WTC11 (cell line): Measurements from ENCODE around the gene ARAP3. TPM values are rescaled to one million over a fixed set of nuclear protein-coding genes. Genes with fewer than 3 reads are reported as not detected.

Source experiments
- ATAC-seq: fragments of 200-7000 bp; cut with Tn5 transposase; 2 replicates; pipeline ENCODE4 v1.10.0; 2021; ENCODE audit warnings: mild to moderate bottlenecking, moderate library complexity
- CTCF ChIA-PET: fragments of 300-600 bp; sonication (Branson Sonifier 250); formaldehyde crosslinking; loops from one replicate; lab custom pipeline; 2021; ENCODE audit warnings: antibody characterized with exemption; lab: Charles Lee
- POLR2A ChIA-PET: fragments of 350-600 bp; sonication (Branson Sonifier 250); formaldehyde crosslinking; loops from one replicate; lab custom pipeline; 2021; ENCODE audit warnings: antibody characterized with exemption; lab: Charles Lee
- DNase-seq: peaks from one replicate; pipeline ENCODE4 v3.0.0; 2021; ENCODE audit warnings: low spot score
- H3K27ac Mint-ChIP-seq: 2 replicates; pipeline ENCODE4 v1.8.0; 2021; ENCODE audit warnings: mixed read lengths
- H3K27me3 Mint-ChIP-seq: 2 replicates; pipeline ENCODE4 v1.8.0; 2021; ENCODE audit warnings: low read depth, mild to moderate bottlenecking, moderate library complexity, mixed read lengths
- H3K36me3 Mint-ChIP-seq: 2 replicates; pipeline ENCODE4 v1.8.0; 2021; ENCODE audit warnings: mixed read lengths
- H3K4me1 Mint-ChIP-seq: 2 replicates; pipeline ENCODE4 v1.8.0; 2022; ENCODE audit warnings: mixed read lengths
- H3K4me3 Mint-ChIP-seq: 2 replicates; pipeline ENCODE4 v1.8.0; 2021; ENCODE audit warnings: mild to moderate bottlenecking, moderate library complexity, mixed read lengths
- H3K9me3 Mint-ChIP-seq: 2 replicates; pipeline ENCODE4 v1.8.0; 2021; ENCODE audit warnings: mixed read lengths
- AR ChIP-seq: fragments of 250-450 bp; sonication (Bioruptor Pico); IDR thresholded peaks from 2 replicates; pipeline ENCODE4 v1.9.0; 2021; ENCODE audit warnings: mild to moderate bottlenecking
- CBFB ChIP-seq: sonication (generic); formaldehyde crosslinking; IDR thresholded peaks from 2 replicates; pipeline ENCODE4 v1.8.1; 2022; ENCODE audit warnings: mild to moderate bottlenecking, low read depth, missing genetic modification reagents
- CREM ChIP-seq: sonication (generic); formaldehyde crosslinking; IDR thresholded peaks from 2 replicates; pipeline ENCODE4 v1.8.1; 2022; ENCODE audit warnings: mild to moderate bottlenecking, missing genetic modification reagents, moderate library complexity
- E2F1 ChIP-seq: sonication (generic); formaldehyde crosslinking; IDR thresholded peaks from 2 replicates; pipeline ENCODE4 v1.8.0; 2022; ENCODE audit warnings: mild to moderate bottlenecking, missing genetic modification reagents
- EMX1 ChIP-seq: fragments of 250-450 bp; sonication (Bioruptor Pico); IDR thresholded peaks from 2 replicates; pipeline ENCODE4 v1.8.0; 2021; ENCODE audit warnings: mild to moderate bottlenecking
- GABPB1 ChIP-seq: sonication (generic); formaldehyde crosslinking; IDR thresholded peaks from 2 replicates; pipeline ENCODE4 v1.8.1; 2023; ENCODE audit warnings: mild to moderate bottlenecking, missing genetic modification reagents
- HMGA2 ChIP-seq: fragments of 250-450 bp; sonication (Bioruptor Pico); IDR thresholded peaks from 2 replicates; pipeline ENCODE4 v1.4.0; 2021; ENCODE audit warnings: mild to moderate bottlenecking, moderate library complexity
- KAT7 ChIP-seq: sonication (generic); formaldehyde crosslinking; IDR thresholded peaks from 2 replicates; pipeline ENCODE4 v1.8.1; 2023; ENCODE audit warnings: missing genetic modification reagents, mild to moderate bottlenecking, borderline replicate concordance
- NFATC4 ChIP-seq: fragments of 250-450 bp; sonication (Bioruptor Pico); IDR thresholded peaks from 2 replicates; pipeline ENCODE4 v1.9.0; 2021; ENCODE audit warnings: mild to moderate bottlenecking
- NR1H2 ChIP-seq: sonication (generic); formaldehyde crosslinking; IDR thresholded peaks from 2 replicates; pipeline ENCODE4 v1.9.0; 2021; ENCODE audit warnings: mild to moderate bottlenecking, moderate library complexity, missing genetic modification reagents
- NR2C2 ChIP-seq: sonication (generic); formaldehyde crosslinking; IDR thresholded peaks from 2 replicates; pipeline ENCODE4 v1.8.0; 2022; ENCODE audit warnings: mild to moderate bottlenecking, missing genetic modification reagents
- RORB ChIP-seq: fragments of 250-450 bp; sonication (Bioruptor Pico); IDR thresholded peaks from 2 replicates; pipeline ENCODE4 v1.9.0; 2021; ENCODE audit warnings: mild to moderate bottlenecking
- STAT6 ChIP-seq: sonication (generic); formaldehyde crosslinking; conservative IDR thresholded peaks from 2 replicates; pipeline ENCODE4 v1.8.1; 2023; ENCODE audit warnings: mild to moderate bottlenecking, low read depth, missing genetic modification reagents, moderate library complexity
- ZNF396 ChIP-seq: fragments of 250-450 bp; sonication (Bioruptor Pico); IDR thresholded peaks from 2 replicates; pipeline ENCODE4 v1.8.0; 2021; ENCODE audit warnings: mild to moderate bottlenecking, moderate library complexity, borderline replicate concordance
- ZNF416 ChIP-seq: fragments of 250-450 bp; sonication (Bioruptor Pico); IDR thresholded peaks from 2 replicates; pipeline ENCODE4 v1.9.0; 2021; ENCODE audit warnings: mild to moderate bottlenecking, inconsistent platforms
- ZNF423 ChIP-seq: fragments of 250-450 bp; sonication (Bioruptor Pico); IDR thresholded peaks from 2 replicates; pipeline ENCODE4 v2.1.2; 2022; ENCODE audit warnings: mild to moderate bottlenecking, moderate library complexity
- ZNF532 ChIP-seq: fragments of 250-450 bp; sonication (Bioruptor Pico); IDR thresholded peaks from 2 replicates; pipeline ENCODE4 v1.9.0; 2021; ENCODE audit warnings: mild to moderate bottlenecking, borderline replicate concordance
- total RNA-seq: library from RNA; stranded (reverse); gene quantifications from 3 replicates; pipeline ENCODE4 v1.2.3, GENCODE V29; 2021
- TF ChIP-seq, protein P1 (sequence below): fragments of 250-450 bp; sonication (Bioruptor Pico); IDR thresholded peaks from 2 replicates; pipeline ENCODE4 v1.9.0; 2021; ENCODE audit warnings: mild to moderate bottlenecking
- TF ChIP-seq, protein P2 (sequence below): sonication (generic); formaldehyde crosslinking; conservative IDR thresholded peaks from 2 replicates; pipeline ENCODE4 v1.8.1; 2022; ENCODE audit warnings: mild to moderate bottlenecking, missing genetic modification reagents
- TF ChIP-seq, protein P3 (sequence below): sonication (generic); formaldehyde crosslinking; IDR thresholded peaks from 2 replicates; pipeline ENCODE4 v1.8.0; 2022; ENCODE audit warnings: mild to moderate bottlenecking, missing genetic modification reagents
- TF ChIP-seq, protein P4 (sequence below): sonication (generic); formaldehyde crosslinking; IDR thresholded peaks from 2 replicates; pipeline ENCODE4 v1.8.1; 2023; ENCODE audit warnings: mild to moderate bottlenecking, missing genetic modification reagents, moderate library complexity

ARAP3 gene
- total RNA-seq, 1 experiment from 2014 or later = 60.4 TPM

DNA sequence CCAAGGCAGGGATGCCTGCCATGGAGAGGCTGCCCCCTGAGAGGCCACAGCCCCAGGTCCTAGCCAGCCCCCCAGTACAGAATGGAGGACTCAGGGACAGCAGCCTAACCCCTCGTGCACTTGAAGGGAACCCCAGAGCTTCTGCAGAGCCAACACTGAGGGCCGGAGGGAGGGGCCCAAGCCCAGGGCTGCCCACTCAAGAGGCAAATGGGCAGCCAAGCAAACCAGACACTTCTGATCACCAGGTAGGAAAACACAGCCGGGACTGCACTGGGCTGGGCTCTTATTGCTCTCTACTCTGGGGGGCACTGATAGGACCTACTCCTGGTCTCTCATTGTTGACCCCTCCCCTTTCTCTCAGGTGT is 42.0 kb downstream of the ARAP3 start (continued):
- TF ChIP-seq, protein P1, sequence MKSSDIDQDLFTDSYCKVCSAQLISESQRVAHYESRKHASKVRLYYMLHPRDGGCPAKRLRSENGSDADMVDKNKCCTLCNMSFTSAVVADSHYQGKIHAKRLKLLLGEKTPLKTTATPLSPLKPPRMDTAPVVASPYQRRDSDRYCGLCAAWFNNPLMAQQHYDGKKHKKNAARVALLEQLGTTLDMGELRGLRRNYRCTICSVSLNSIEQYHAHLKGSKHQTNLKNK (CRISPR knock-in tag) = no peak
- TF ChIP-seq NR1H2 = no peak
- TF ChIP-seq EMX1 (CRISPR knock-in tag) = no peak
- TF ChIP-seq E2F1 (CRISPR knock-in tag) = no peak

GRCh38 chr5:141639357-141640050 is 42.5 kb downstream of the ARAP3 start:
- H3K4me3 Mint-ChIP-seq = no peak overlapping the region
- DNase-seq (no peak), ATAC-seq (no peak)
- CTCF ChIA-PET = interaction anchor here (1.1 kb wide), 1 partner anchor 20 kb away, joined by 4 read pairs; the partner anchor contains the start of gene DIAPH1
- H3K27me3 Mint-ChIP-seq = no peaks in the 10 kb centered on the region
- H3K4me1 Mint-ChIP-seq = peaks cover 26% of the 10 kb centered on the region
- POLR2A ChIA-PET = interaction anchor here (1.7 kb wide), 1 partner anchor 11 kb away, joined by 5 read pairs; the partner anchor contains the start of gene FCHSD1
- no peak overlapping the region for H3K27ac Mint-ChIP-seq
- H3K36me3 Mint-ChIP-seq = peaks cover 8% of the 10 kb centered on the region
- no peaks in the 10 kb centered on the region for H3K9me3 Mint-ChIP-seq
- TF ChIP-seq AR (CRISPR knock-in tag) (no peak), ZNF396 (CRISPR knock-in tag) (no peak), KAT7 (CRISPR knock-in tag) (no peak), NFATC4 (no peak), ZNF423 (CRISPR knock-in tag) (no peak), NR2C2 (CRISPR knock-in tag) (no peak), ZNF532 (CRISPR knock-in tag) (no peak), STAT6 (no peak), RORB (CRISPR knock-in tag) (no peak), ZNF416 (no peak), CREM (CRISPR knock-in tag) (no peak), CBFB (no peak), NR1H2 (no peak), HMGA2 (CRISPR knock-in tag) (no peak), GABPB1 (CRISPR knock-in tag) (no peak)
- TF ChIP-seq, protein P2, sequence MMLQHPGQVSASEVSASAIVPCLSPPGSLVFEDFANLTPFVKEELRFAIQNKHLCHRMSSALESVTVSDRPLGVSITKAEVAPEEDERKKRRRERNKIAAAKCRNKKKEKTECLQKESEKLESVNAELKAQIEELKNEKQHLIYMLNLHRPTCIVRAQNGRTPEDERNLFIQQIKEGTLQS (CRISPR knock-in tag) = no peak
- TF ChIP-seq, protein P3, sequence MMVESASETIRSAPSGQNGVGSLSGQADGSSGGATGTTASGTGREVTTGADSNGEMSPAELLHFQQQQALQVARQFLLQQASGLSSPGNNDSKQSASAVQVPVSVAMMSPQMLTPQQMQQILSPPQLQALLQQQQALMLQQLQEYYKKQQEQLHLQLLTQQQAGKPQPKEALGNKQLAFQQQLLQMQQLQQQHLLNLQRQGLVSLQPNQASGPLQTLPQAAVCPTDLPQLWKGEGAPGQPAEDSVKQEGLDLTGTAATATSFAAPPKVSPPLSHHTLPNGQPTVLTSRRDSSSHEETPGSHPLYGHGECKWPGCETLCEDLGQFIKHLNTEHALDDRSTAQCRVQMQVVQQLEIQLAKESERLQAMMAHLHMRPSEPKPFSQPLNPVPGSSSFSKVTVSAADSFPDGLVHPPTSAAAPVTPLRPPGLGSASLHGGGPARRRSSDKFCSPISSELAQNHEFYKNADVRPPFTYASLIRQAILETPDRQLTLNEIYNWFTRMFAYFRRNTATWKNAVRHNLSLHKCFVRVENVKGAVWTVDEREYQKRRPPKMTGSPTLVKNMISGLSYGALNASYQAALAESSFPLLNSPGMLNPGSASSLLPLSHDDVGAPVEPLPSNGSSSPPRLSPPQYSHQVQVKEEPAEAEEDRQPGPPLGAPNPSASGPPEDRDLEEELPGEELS (CRISPR knock-in tag) = no peak
- TF ChIP-seq, protein P4, sequence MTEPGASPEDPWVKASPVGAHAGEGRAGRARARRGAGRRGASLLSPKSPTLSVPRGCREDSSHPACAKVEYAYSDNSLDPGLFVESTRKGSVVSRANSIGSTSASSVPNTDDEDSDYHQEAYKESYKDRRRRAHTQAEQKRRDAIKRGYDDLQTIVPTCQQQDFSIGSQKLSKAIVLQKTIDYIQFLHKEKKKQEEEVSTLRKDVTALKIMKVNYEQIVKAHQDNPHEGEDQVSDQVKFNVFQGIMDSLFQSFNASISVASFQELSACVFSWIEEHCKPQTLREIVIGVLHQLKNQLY = no peak
